Parathyroid adenoma (tissue), 2 donors: Measurements from ENCODE around the gene SCP2.

Source experiments
- H2AFZ ChIP-seq: fragments of 300-600 bp; sonication (generic); one replicate; pipeline ENCODE4 v1.7.0; 2017; ENCODE audit warnings: antibody characterized with exemption, mild to moderate bottlenecking
- H3K27ac ChIP-seq: fragments of 300-600 bp; sonication (generic); one replicate; pipeline ENCODE4 v1.7.0; 2017
- H3K27me3 ChIP-seq: fragments of 300-600 bp; sonication (generic); one replicate; pipeline ENCODE4 v1.7.0; 2017; ENCODE audit warnings: low read length; ENCODE audit not compliant: control insufficient read depth, insufficient read depth
- H3K36me3 ChIP-seq: fragments of 300-600 bp; sonication (generic); one replicate; pipeline ENCODE4 v1.7.0; 2017; ENCODE audit warnings: low read length; ENCODE audit not compliant: control insufficient read depth, insufficient read depth
- H3K4me1 ChIP-seq: fragments of 300-600 bp; sonication (generic); one replicate; pipeline ENCODE4 v1.7.0; 2017; ENCODE audit warnings: control low read depth
- H3K4me2 ChIP-seq: fragments of 300-600 bp; sonication (generic); one replicate; pipeline ENCODE4 v1.7.0; 2017; ENCODE audit warnings: low read length
- H3K4me3 ChIP-seq: fragments of 300-600 bp; sonication (generic); one replicate; pipeline ENCODE4 v1.7.0; 2017; ENCODE audit warnings: low read depth, low read length
- H3K79me2 ChIP-seq: fragments of 300-600 bp; sonication (generic); one replicate; pipeline ENCODE4 v1.7.0; 2017; ENCODE audit warnings: control low read depth
- H3K9ac ChIP-seq: fragments of 300-600 bp; sonication (generic); one replicate; pipeline ENCODE4 v1.7.0; 2017; ENCODE audit warnings: mild to moderate bottlenecking
- H3K9me3 ChIP-seq: fragments of 300-600 bp; sonication (generic); one replicate; pipeline ENCODE4 v1.7.0; 2017; ENCODE audit warnings: low read length; ENCODE audit not compliant: control insufficient read depth
- CTCF ChIP-seq: fragments of 300-600 bp; sonication (generic); IDR thresholded peaks from one replicate; pipeline ENCODE4 v1.7.0; 2017; ENCODE audit warnings: antibody characterized with exemption, mild to moderate bottlenecking
- donor health status: primary hyperparathyroidism.

Gene SCP2

GRCh38 chr1:52904208-52904926 lies 22.7 kb upstream of the SCP2 start:
- Histone ChIP-seq H3K9ac (no peak overlapping the region), H3K4me2 (no peak overlapping the region), H2AFZ (no peak overlapping the region), H3K9me3 (no peaks in the 10 kb centered on the region), H3K4me1 (no peaks in the 10 kb centered on the region), H3K27ac (no peak overlapping the region), H3K4me3 (no peak overlapping the region), H3K27me3 (no peaks in the 10 kb centered on the region), H3K79me2 (no peaks in the 10 kb centered on the region), H3K36me3 (no peaks in the 10 kb centered on the region)
- TF ChIP-seq CTCF, result no peak

GRCh38 chr1:52904927-52905698 lies 22.0 kb upstream of the SCP2 start:
- Histone ChIP-seq H3K4me1 (no peaks in the 10 kb centered on the region), H3K79me2 (no peaks in the 10 kb centered on the region), H3K27ac (no peak overlapping the region), H3K4me3 (no peak overlapping the region), H3K9ac (no peak overlapping the region), H3K4me2 (no peak overlapping the region), H3K36me3 (no peaks in the 10 kb centered on the region), H2AFZ (no peak overlapping the region), H3K27me3 (no peaks in the 10 kb centered on the region), H3K9me3 (no peaks in the 10 kb centered on the region)
- TF ChIP-seq CTCF, result no peak

- Histone ChIP-seq H3K79me2 (no peaks in the 10 kb centered on the region), H3K9me3 (no peaks in the 10 kb centered on the region), H3K4me1 (no peaks in the 10 kb centered on the region), H3K9ac (no peak overlapping the region), H3K27ac (no peak overlapping the region), H3K4me2 (no peak overlapping the region), H2AFZ (no peak overlapping the region), H3K36me3 (no peaks in the 10 kb centered on the region), H3K4me3 (no peak overlapping the region), H3K27me3 (no peaks in the 10 kb centered on the region)
- TF ChIP-seq CTCF, result no peak
These were observed 20.9 kb upstream of the SCP2 start for GRCh38 chr1:52906135-52906603.

GRCh38 chr1:52907068-52907811 lies 19.8 kb upstream of the SCP2 start:
- TF ChIP-seq CTCF, result no peak
- no peak overlapping the region for H2AFZ ChIP-seq

More at GRCh38 chr1:52907068-52907811, 19.8 kb upstream of the SCP2 start:
- H3K4me2 ChIP-seq, result no peak overlapping the region
- no peak overlapping the region for H3K27ac ChIP-seq
- no peaks in the 10 kb centered on the region for H3K79me2 ChIP-seq
- H3K4me1 ChIP-seq, result no peaks in the 10 kb centered on the region
- H3K9ac ChIP-seq, result no peak overlapping the region
- no peak overlapping the region for H3K4me3 ChIP-seq
- H3K9me3 ChIP-seq, result no peaks in the 10 kb centered on the region
- no peaks in the 10 kb centered on the region for H3K27me3 ChIP-seq
- no peaks in the 10 kb centered on the region for H3K36me3 ChIP-seq
